Measurements from ENCODE around the gene RUBCNL.

DNA sequence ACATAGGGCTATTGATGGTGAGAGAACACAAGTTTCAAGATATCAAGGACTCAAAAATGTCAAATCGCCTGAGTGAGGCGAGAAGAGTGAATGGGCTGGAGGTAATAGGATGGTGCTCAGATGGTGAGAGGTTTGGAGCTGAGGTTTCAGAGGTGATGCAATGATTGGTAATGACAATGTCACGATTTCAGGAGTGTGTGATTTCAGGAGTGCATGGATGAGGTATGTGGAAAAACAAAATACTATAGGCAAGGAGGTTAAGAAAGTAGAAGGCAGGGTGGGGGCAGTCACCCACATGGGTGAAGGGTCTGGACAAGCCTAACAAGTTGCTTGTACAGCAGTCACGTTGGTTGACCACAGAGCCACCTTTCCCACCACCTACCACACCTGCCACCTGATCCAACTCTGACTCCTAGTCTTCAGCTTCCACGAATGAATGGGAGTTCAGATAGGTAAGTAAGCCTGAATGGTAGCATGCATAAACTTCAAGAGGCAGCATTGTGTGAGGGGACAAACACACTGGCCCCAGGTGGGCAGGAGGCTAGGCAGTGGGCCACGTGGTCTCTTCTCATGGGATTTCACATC lies 71.5 kb downstream of the RUBCNL start:
- TF ChIP-seq CTCF (IDR thresholded peaks at IDR 0.05) = no peak
- TF ChIP-seq POLR2AphosphoS5 (IDR thresholded peaks at IDR 0.05; ENCODE audit: insufficient read depth in 1 of 2, low read depth in 1 of 2) = no peak
